Ovary (tissue), 3 donors: ENCODE results near the gene SULT2A1.

Experiments
- CTCF ChIP-seq, 3 donors: fragments of 450-650 bp in 2 of 3; fragments of 200-600 bp in 1 of 3; IDR thresholded peaks; one replicate each; pipeline versions ENCODE4 v1.5.1 to v1.8.0; 2016 to 2022; ENCODE audit warnings: antibody characterized with exemption in 3 of 3, mild to moderate bottlenecking in 1 of 3
- POLR2A ChIP-seq: fragments of 450-650 bp; IDR thresholded peaks from one replicate; pipeline ENCODE4 v1.6.1; 2017; ENCODE audit warnings: antibody characterized with exemption, mild to moderate bottlenecking, moderate library complexity
- donor health status: DM: no; HTN: no; CAD: no.

GRCh38 chr19:47824396-47824795 lies 61.7 kb downstream of the SULT2A1 start:
- no peak for TF ChIP-seq CTCF (IDR thresholded peaks at IDR 0.05)
- TF ChIP-seq POLR2A = no peak
